ENCODE results near the gene CCNA1. TPM values are rescaled to one million over a fixed set of nuclear protein-coding genes. Genes with fewer than 3 reads are reported as not detected.

CCNA1 gene
- total and polyA plus RNA-seq, 10 of the 15 experiments (the other 5 are each of a cell fraction or from before 2014, with no cell fraction given), result 0.38 to 6.0 (median 1.1) TPM

- TF ChIP-seq CHD1 (IDR thresholded peaks at IDR 0.05; ENCODE audit: low read depth, low read length) (no peak), LARP7 (IDR thresholded peaks at IDR 0.05) (no peak; the same call in 1 of the 2 replicates), CREB1 (IDR thresholded peaks at IDR 0.05; ENCODE audit: low read depth) (no peak), KLF5 (IDR thresholded peaks at IDR 0.05; ENCODE audit: partially characterized antibody) (no peak), DPF2 (IDR thresholded peaks at IDR 0.05) (0 out of 2 replicates have a peak, but pooled peaks have one; percentile 19), TBL1XR1 (IDR thresholded peaks at IDR 0.05; ENCODE audit: low read depth, low read length) (no peak), YBX1 (IDR thresholded peaks at IDR 0.05) (no peak), TCF12 (IDR thresholded peaks at IDR 0.05; ENCODE audit: low read depth, low read length) (no peak), BCL11A (IDR thresholded peaks at IDR 0.05; ENCODE audit: low read depth, low read length) (no peak), FOS (IDR thresholded peaks at IDR 0.05; ENCODE audit: borderline replicate concordance, extremely low read depth, insufficient read length) (no peak), IRF4 (IDR thresholded peaks at IDR 0.05; ENCODE audit: low read depth, low read length) (0 out of 2 replicates have a peak, but pooled peaks have one; percentile 15), STAT1 (conservative IDR thresholded peaks at IDR 0.05) (no peak), SUPT20H (IDR thresholded peaks at IDR 0.05; ENCODE audit: borderline replicate concordance, control insufficient read depth, low read depth, low read length) (no peak), TCF7 (IDR thresholded peaks at IDR 0.05; ENCODE audit: borderline replicate concordance) (no peak), WRNIP1 (IDR thresholded peaks at IDR 0.05; ENCODE audit: borderline replicate concordance, low read depth, low read length) (no peak), ZBTB11 (CRISPR knock-in tag; IDR thresholded peaks at IDR 0.05) (no peak), EP300 (IDR thresholded peaks at IDR 0.05; ENCODE audit: borderline replicate concordance in 1 of 2, control insufficient read depth in 1 of 2, low read depth in 2 of 2, low read length in 2 of 2) (no peak; a peak in 1 of 4 replicates), HDGF (IDR thresholded peaks at IDR 0.05) (no peak), BACH1 (IDR thresholded peaks at IDR 0.05; ENCODE audit: borderline replicate concordance) (no peak), RELA (IDR thresholded peaks at IDR 0.05; ENCODE audit: borderline replicate concordance, partially characterized antibody) (no peak), NKRF (conservative IDR thresholded peaks at IDR 0.05) (no peak), MEF2B (IDR thresholded peaks at IDR 0.05; ENCODE audit: partially characterized antibody, poor library complexity, severe bottlenecking) (peak; percentile 12), GABPA (IDR thresholded peaks at IDR 0.05; ENCODE audit: low read depth) (no peak), PAX5 (IDR thresholded peaks at IDR 0.05; ENCODE audit: borderline replicate concordance, low read depth, low read length) (no peak), MEF2A (IDR thresholded peaks at IDR 0.05; ENCODE audit: insufficient read depth, low read depth, low read length) (no peak), CHD4 (IDR thresholded peaks at IDR 0.05) (no peak), NR2C1 (IDR thresholded peaks at IDR 0.05) (no peak)
These were observed 11.8 kb upstream of the CCNA1 start (continued) for GRCh38 chr13:36420437-36420891.

All from GM12878 (cell line).